Neural cell (in vitro differentiated cells): ENCODE measurements around the gene DNAJC5. TPM values are rescaled to one million over a fixed set of nuclear protein-coding genes. Genes with fewer than 3 reads are reported as not detected.
"Not testable (repeated sequence)": the region's sequence is repeated elsewhere in the genome, so short reads cannot be mapped to it uniquely, and the experiment has no call there.

Experiments used
- H2AFZ ChIP-seq: fragments of 200-600, 300-800 bp; sonication (generic), shearing (Covaris generic); 2 replicates; pipeline ENCODE4 v1.6.0; 2014; ENCODE audit warnings: low read depth, mild to moderate bottlenecking, antibody characterized with exemption, low read length, moderate library complexity
- H3F3A ChIP-seq: fragments of 200-600 bp; shearing (Covaris generic); 2 replicates; pipeline ENCODE4 v1.6.1; 2016; ENCODE audit warnings: mild to moderate bottlenecking, moderate library complexity, mixed read lengths, antibody characterized with exemption, low read length; ENCODE audit not compliant: insufficient read depth, poor library complexity, severe bottlenecking
- H3K27ac ChIP-seq: fragments of 200-600, 300-800 bp; sonication (generic), shearing (Covaris generic); 2 replicates; pipeline ENCODE4 v1.5.1; 2014; ENCODE audit warnings: mild to moderate bottlenecking, low read length, moderate library complexity
- H3K27me3 ChIP-seq: fragments of 300-800, 200-600 bp; sonication (generic), shearing (Covaris generic); 2 replicates; pipeline ENCODE4 v1.6.0; 2014; ENCODE audit warnings: mild to moderate bottlenecking, low read depth, low read length, moderate library complexity; ENCODE audit not compliant: insufficient read depth
- H3K36me3 ChIP-seq: fragments of 300-800, 200-600 bp; sonication (generic), shearing (Covaris generic); 2 replicates; pipeline ENCODE4 v1.5.1; 2014; ENCODE audit warnings: mild to moderate bottlenecking, antibody characterized with exemption, low read length, moderate library complexity; ENCODE audit not compliant: insufficient read depth
- H3K4me2 ChIP-seq: fragments of 300-800, 200-600 bp; sonication (generic), shearing (Covaris generic); 2 replicates; pipeline ENCODE4 v1.6.0; 2014; ENCODE audit warnings: mild to moderate bottlenecking, low read length
- H3K4me3 ChIP-seq: fragments of 300-800, 200-600 bp; sonication (generic), shearing (Covaris generic); 2 replicates; pipeline ENCODE4 v1.5.1; 2014; ENCODE audit warnings: mild to moderate bottlenecking, low read length, moderate library complexity
- H3K79me2 ChIP-seq: fragments of 200-600 bp; shearing (Covaris generic); replicated peaks from 2 replicates; pipeline ENCODE4 v1.6.0; 2014; ENCODE audit warnings: mild to moderate bottlenecking, low read length, moderate library complexity; ENCODE audit not compliant: insufficient read depth
- H3K9ac ChIP-seq: fragments of 300-800, 200-600 bp; sonication (generic), shearing (Covaris generic); 2 replicates; pipeline ENCODE4 v1.6.1; 2016; ENCODE audit warnings: mild to moderate bottlenecking, low read length, mixed read lengths
- H3K9me2 ChIP-seq: fragments of 200-600 bp; shearing (Covaris generic); 2 replicates; pipeline ENCODE4 v1.6.1; 2016; ENCODE audit warnings: mild to moderate bottlenecking, low read length, mixed read lengths; ENCODE audit not compliant: insufficient read depth
- H3K9me3 ChIP-seq: fragments of 200-600, 300-800 bp; sonication (generic), shearing (Covaris generic); 2 replicates; pipeline ENCODE4 v1.6.1; 2016; ENCODE audit warnings: mild to moderate bottlenecking, mixed run types, low read length, moderate library complexity, mixed read lengths
- H4K20me1 ChIP-seq: fragments of 200-600 bp; shearing (Covaris generic); 2 replicates; pipeline ENCODE4 v1.6.1; 2016; ENCODE audit warnings: mild to moderate bottlenecking, mixed run types; ENCODE audit not compliant: insufficient read depth
- CTCF ChIP-seq: fragments of 450-650 bp; IDR thresholded peaks from 2 replicates; pipeline ENCODE4 v1.5.1; 2014; ENCODE audit warnings: antibody characterized with exemption, mild to moderate bottlenecking, moderate library complexity; ENCODE audit not compliant: poor library complexity, severe bottlenecking
- EP300 ChIP-seq: fragments of 450-650 bp; conservative IDR thresholded peaks from 2 replicates; pipeline ENCODE4 v1.6.1; 2014; ENCODE audit warnings: antibody characterized with exemption, mild to moderate bottlenecking, moderate library complexity; ENCODE audit not compliant: poor library complexity, severe bottlenecking
- EZH2 ChIP-seq: fragments of 200-600, 300-800 bp; shearing (Covaris generic), sonication (generic); IDR thresholded peaks from 2 replicates; pipeline ENCODE4 v1.6.1; 2014; ENCODE audit warnings: antibody characterized with exemption, low read length, borderline replicate concordance, mild to moderate bottlenecking; ENCODE audit not compliant: insufficient read depth, poor library complexity, severe bottlenecking
- MXI1 ChIP-seq: fragments of 450-650 bp; conservative IDR thresholded peaks from 2 replicates; pipeline ENCODE4 v1.6.1; 2014; ENCODE audit warnings: antibody characterized with exemption, mild to moderate bottlenecking; ENCODE audit not compliant: poor library complexity, severe bottlenecking
- POLR2AphosphoS5 ChIP-seq: IDR thresholded peaks from 2 replicates; pipeline ENCODE4 v1.6.1; 2012
- RAD21 ChIP-seq: fragments of 450-650 bp; conservative IDR thresholded peaks from 2 replicates; pipeline ENCODE4 v1.6.1; 2014; ENCODE audit warnings: antibody characterized with exemption, mild to moderate bottlenecking, moderate library complexity
- SMC3 ChIP-seq: fragments of 450-650 bp; conservative IDR thresholded peaks from 2 replicates; pipeline ENCODE4 v1.6.1; 2014; ENCODE audit warnings: antibody characterized with exemption, mild to moderate bottlenecking, moderate library complexity; ENCODE audit not compliant: poor library complexity
- TAF1 ChIP-seq: IDR thresholded peaks from 2 replicates; pipeline ENCODE4 v1.6.1; 2012; ENCODE audit warnings: low read depth
- polyA plus RNA-seq: library from polyadenylated mRNA; depleted of rRNA; stranded (reverse); fragments of >200 nt; gene quantifications from 2 replicates; pipeline ENCODE4 v1.2.3, GENCODE V29; 2014
- TF ChIP-seq, protein P1 (sequence below): IDR thresholded peaks from 2 replicates; pipeline ENCODE4 v1.6.1; 2012; ENCODE audit warnings: borderline replicate concordance

DNAJC5 gene
- polyA plus RNA-seq, 1 donor from 2014 or later: 82.8 TPM

GRCh38 chr20:63915471-63915870, 20.5 kb downstream of the DNAJC5 start:
- H3K9me3 ChIP-seq: no peaks in the 10 kb centered on the region
- H3K27ac ChIP-seq: no peak overlapping the region
- H3K4me2 ChIP-seq: no peak overlapping the region
- H4K20me1 ChIP-seq: peaks cover 2% of the 10 kb centered on the region
- H3K79me2 ChIP-seq: peaks cover 32% of the 10 kb centered on the region
- no peak overlapping the region for H3K4me3 ChIP-seq
- no peak overlapping the region for H2AFZ ChIP-seq
- H3F3A ChIP-seq: no peaks in the 10 kb centered on the region
- H3K36me3 ChIP-seq: no peaks in the 10 kb centered on the region
- TF ChIP-seq RAD21: no peak
- TF ChIP-seq POLR2AphosphoS5: no peak
- TF ChIP-seq TAF1: no peak
- TF ChIP-seq CTCF: no peak
- no peak for TF ChIP-seq EP300
- TF ChIP-seq SMC3: no peak
- TF ChIP-seq EZH2: no peak
- TF ChIP-seq, protein P1, sequence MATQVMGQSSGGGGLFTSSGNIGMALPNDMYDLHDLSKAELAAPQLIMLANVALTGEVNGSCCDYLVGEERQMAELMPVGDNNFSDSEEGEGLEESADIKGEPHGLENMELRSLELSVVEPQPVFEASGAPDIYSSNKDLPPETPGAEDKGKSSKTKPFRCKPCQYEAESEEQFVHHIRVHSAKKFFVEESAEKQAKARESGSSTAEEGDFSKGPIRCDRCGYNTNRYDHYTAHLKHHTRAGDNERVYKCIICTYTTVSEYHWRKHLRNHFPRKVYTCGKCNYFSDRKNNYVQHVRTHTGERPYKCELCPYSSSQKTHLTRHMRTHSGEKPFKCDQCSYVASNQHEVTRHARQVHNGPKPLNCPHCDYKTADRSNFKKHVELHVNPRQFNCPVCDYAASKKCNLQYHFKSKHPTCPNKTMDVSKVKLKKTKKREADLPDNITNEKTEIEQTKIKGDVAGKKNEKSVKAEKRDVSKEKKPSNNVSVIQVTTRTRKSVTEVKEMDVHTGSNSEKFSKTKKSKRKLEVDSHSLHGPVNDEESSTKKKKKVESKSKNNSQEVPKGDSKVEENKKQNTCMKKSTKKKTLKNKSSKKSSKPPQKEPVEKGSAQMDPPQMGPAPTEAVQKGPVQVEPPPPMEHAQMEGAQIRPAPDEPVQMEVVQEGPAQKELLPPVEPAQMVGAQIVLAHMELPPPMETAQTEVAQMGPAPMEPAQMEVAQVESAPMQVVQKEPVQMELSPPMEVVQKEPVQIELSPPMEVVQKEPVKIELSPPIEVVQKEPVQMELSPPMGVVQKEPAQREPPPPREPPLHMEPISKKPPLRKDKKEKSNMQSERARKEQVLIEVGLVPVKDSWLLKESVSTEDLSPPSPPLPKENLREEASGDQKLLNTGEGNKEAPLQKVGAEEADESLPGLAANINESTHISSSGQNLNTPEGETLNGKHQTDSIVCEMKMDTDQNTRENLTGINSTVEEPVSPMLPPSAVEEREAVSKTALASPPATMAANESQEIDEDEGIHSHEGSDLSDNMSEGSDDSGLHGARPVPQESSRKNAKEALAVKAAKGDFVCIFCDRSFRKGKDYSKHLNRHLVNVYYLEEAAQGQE: no peak
- no peak for TF ChIP-seq MXI1
- H3K9ac ChIP-seq: no peak overlapping the region
- H3K27me3 ChIP-seq: no peaks in the 10 kb centered on the region
- H3K9me2 ChIP-seq: no peaks in the 10 kb centered on the region

DNA sequence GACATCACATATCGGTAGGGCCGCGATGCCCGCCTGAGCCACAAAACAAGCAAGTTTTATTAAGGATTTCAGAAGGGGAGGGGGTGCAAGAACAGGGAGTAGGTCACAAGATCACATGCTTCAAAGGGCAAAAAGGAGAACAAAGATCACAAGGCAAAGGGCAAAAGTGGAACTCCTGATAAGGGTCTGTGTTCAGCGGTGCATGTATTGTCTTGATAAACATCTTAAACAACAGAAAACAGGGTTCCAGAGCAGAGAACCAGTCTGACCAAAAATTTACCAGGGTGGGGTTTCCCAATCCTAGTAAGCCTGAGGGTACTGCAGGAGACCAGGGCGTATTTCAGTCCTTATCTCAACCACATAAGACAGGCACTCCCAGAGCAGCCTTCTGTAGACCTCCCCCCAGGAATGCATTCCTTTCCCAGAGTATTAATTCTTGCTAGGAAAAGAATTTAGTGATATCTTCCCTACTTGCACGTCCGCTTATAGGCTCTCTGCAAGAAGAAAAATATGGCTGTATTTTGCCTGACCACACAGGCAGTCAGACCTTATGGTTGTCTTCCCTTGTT, 21.5 kb downstream of the DNAJC5 start:
- not testable (repeated sequence) for H4K20me1 ChIP-seq, H3K27ac ChIP-seq, H3K4me2 ChIP-seq, H3K27me3 ChIP-seq, H3K36me3 ChIP-seq, H3K4me3 ChIP-seq, H3F3A ChIP-seq, H2AFZ ChIP-seq, H3K9me2 ChIP-seq, H3K9ac ChIP-seq, H3K9me3 ChIP-seq
- H3K79me2 ChIP-seq: peaks cover 30% of the 10 kb centered on the region

GRCh38 chr20:63917811-63918210, 22.9 kb downstream of the DNAJC5 start:
- no peaks in the 10 kb centered on the region for H3F3A ChIP-seq
- no peak overlapping the region for H2AFZ ChIP-seq
- TF ChIP-seq TAF1: no peak
- TF ChIP-seq, protein P1: no peak
- TF ChIP-seq RAD21: no peak
- no peak for TF ChIP-seq SMC3
- no peak for TF ChIP-seq CTCF
- TF ChIP-seq EZH2: no peak
- no peak for TF ChIP-seq MXI1
- no peak for TF ChIP-seq POLR2AphosphoS5
- no peak for TF ChIP-seq EP300
- H3K79me2 ChIP-seq: peaks cover 20% of the 10 kb centered on the region
- no peaks in the 10 kb centered on the region for H3K27me3 ChIP-seq
- peaks cover 2% of the 10 kb centered on the region for H4K20me1 ChIP-seq
- no peaks in the 10 kb centered on the region for H3K9me2 ChIP-seq
- H3K27ac ChIP-seq: no peak overlapping the region
- no peak overlapping the region for H3K4me2 ChIP-seq
- no peaks in the 10 kb centered on the region for H3K9me3 ChIP-seq
- H3K9ac ChIP-seq: no peak overlapping the region
- H3K36me3 ChIP-seq: no peaks in the 10 kb centered on the region
- H3K4me3 ChIP-seq: no peak overlapping the region
